ENCODE measurements around the gene PKNOX2. TPM values are rescaled to one million over a fixed set of nuclear protein-coding genes. Genes with fewer than 3 reads are reported as not detected.

The PKNOX2 gene
- total RNA-seq, 1 donor from 2014 or later, result 12.3 TPM

- DNase-seq, result no peak
Measured at GRCh38 chr11:125412509-125412908, 248.0 kb downstream of the PKNOX2 start.

- DNase-seq, result no peak
Measured at GRCh38 chr11:125413226-125413625, 248.7 kb downstream of the PKNOX2 start.

- no peak for DNase-seq
Measured at GRCh38 chr11:125414121-125414520, 249.6 kb downstream of the PKNOX2 start.

GRCh38 chr11:125416981-125417935 is 252.7 kb downstream of the PKNOX2 start:
- DNase-seq, result no peak

GRCh38 chr11:125418396-125418795 is 253.8 kb downstream of the PKNOX2 start:
- no peak for DNase-seq

GRCh38 chr11:125422681-125423080 is 258.1 kb downstream of the PKNOX2 start:
- no peak for DNase-seq

- DNase-seq, result no peak
Measured at GRCh38 chr11:125423247-125423849, 258.8 kb downstream of the PKNOX2 start.

GRCh38 chr11:125425601-125426000 is 261.1 kb downstream of the PKNOX2 start:
- peak; percentile 55 for DNase-seq

GRCh38 chr11:125426818-125427528 is 262.4 kb downstream of the PKNOX2 start:
- no peak for DNase-seq

- DNase-seq, result no peak
Measured at GRCh38 chr11:125428486-125429173, 264.1 kb downstream of the PKNOX2 start.

- peak; percentile 83 for DNase-seq
Measured at GRCh38 chr11:125429174-125429707, 264.7 kb downstream of the PKNOX2 start.

GRCh38 chr11:125429807-125430678 is 265.5 kb downstream of the PKNOX2 start:
- DNase-seq, result no peak

- DNase-seq, result no peak
Measured at GRCh38 chr11:125431009-125431408, 266.5 kb downstream of the PKNOX2 start.

GRCh38 chr11:125431481-125431880 is 266.9 kb downstream of the PKNOX2 start:
- no peak for DNase-seq

GRCh38 chr11:125433454-125434121 is 269.0 kb downstream of the PKNOX2 start:
- peak; percentile 74 for DNase-seq

- DNase-seq, result no peak
Measured at GRCh38 chr11:125435461-125436238, 271.1 kb downstream of the PKNOX2 start.

GRCh38 chr11:125441648-125442410 is 277.3 kb downstream of the PKNOX2 start:
- DNase-seq, result no peak

- DNase-seq, result no peak
Measured at GRCh38 chr11:125442946-125443345, 278.4 kb downstream of the PKNOX2 start.
